PC-3 (cell line): ENCODE measurements around the gene FGD5. TPM values are rescaled to one million over a fixed set of nuclear protein-coding genes. Genes with fewer than 3 reads are reported as not detected.

ENCODE experiments used
- ATAC-seq: fragments of 200-7000 bp; cut with Tn5 transposase; 2 replicates; pipeline ENCODE4 v1.9.1; 2020; ENCODE audit warnings: mild to moderate bottlenecking, moderate library complexity
- BruUV-seq: library from RNA; stranded (reverse); fragments of 400-500 nt; replicated peaks from 2 replicates; lab custom pipeline; 2021; lab: Mats Ljungman, UMichigan
- CTCF ChIA-PET: fragments of 300-600 bp; sonication (Branson Sonifier 250); formaldehyde crosslinking; loops from one replicate; lab custom pipeline; 2022; ENCODE audit warnings: antibody characterized with exemption; lab: Charles Lee
- POLR2A ChIA-PET: fragments of 300-600 bp; sonication (Branson Sonifier 250); formaldehyde crosslinking; loops from one replicate; lab custom pipeline; 2022; ENCODE audit warnings: antibody characterized with exemption; ENCODE audit not compliant: unreplicated experiment; lab: Charles Lee
- DNase-seq: peaks from one replicate; pipeline ENCODE4 v3.0.0-alpha.2; 2015
- H2AFZ ChIP-seq: fragments of 300-600 bp; sonication (generic); 2 replicates; pipeline ENCODE4 v1.6.0; 2016; ENCODE audit warnings: antibody characterized with exemption, low read length
- H3F3A ChIP-seq: fragments of 300-600 bp; sonication (generic); one replicate; pipeline ENCODE4 v1.6.0; 2017; ENCODE audit warnings: antibody characterized with exemption, low read length, control low read depth, mild to moderate bottlenecking; ENCODE audit not compliant: unreplicated experiment
- H3K27ac ChIP-seq: fragments of 300-600 bp; sonication (generic); 2 replicates; pipeline ENCODE4 v1.5.1; 2016; ENCODE audit warnings: mild to moderate bottlenecking, low read length
- H3K27me3 ChIP-seq: fragments of 300-600 bp; sonication (generic); 2 replicates; pipeline ENCODE4 v1.6.1; 2016; ENCODE audit warnings: low read length, mixed read lengths
- H3K36me3 ChIP-seq: fragments of 300-600 bp; sonication (generic); 2 replicates; pipeline ENCODE4 v1.6.1; 2016; ENCODE audit warnings: low read depth, mixed run types, low read length, mixed read lengths
- H3K4me1 ChIP-seq: fragments of 300-600 bp; sonication (generic); 2 replicates; pipeline ENCODE4 v1.5.1; 2016; ENCODE audit warnings: low read length; ENCODE audit not compliant: insufficient read depth
- H3K4me2 ChIP-seq: fragments of 300-600 bp; sonication (generic); 2 replicates; pipeline ENCODE4 v1.6.0; 2016; ENCODE audit warnings: low read length
- H3K4me3 ChIP-seq: fragments of 300-600 bp; sonication (generic); 2 replicates; pipeline ENCODE4 v1.5.1; 2016; ENCODE audit warnings: mild to moderate bottlenecking, low read length, mixed read lengths
- H3K79me2 ChIP-seq: fragments of 300-600 bp; sonication (generic); 2 replicates; pipeline ENCODE4 v1.6.1; 2017; ENCODE audit warnings: low read length, mixed read lengths
- H3K9ac ChIP-seq: fragments of 300-600 bp; sonication (generic); 2 replicates; pipeline ENCODE4 v1.6.0; 2016; ENCODE audit warnings: mild to moderate bottlenecking, low read length
- H3K9me2 ChIP-seq: fragments of 300-600 bp; sonication (generic); replicated peaks from 2 replicates; pipeline ENCODE4 v1.6.1; 2016; ENCODE audit warnings: mixed run types, low read length, mixed read lengths
- H3K9me3 ChIP-seq: fragments of 300-600 bp; sonication (generic); 2 replicates; pipeline ENCODE4 v1.6.1; 2016; ENCODE audit warnings: low read length, mixed read lengths
- H4K20me1 ChIP-seq: fragments of 300-600 bp; sonication (generic); 2 replicates; pipeline ENCODE4 v1.6.1; 2016; ENCODE audit warnings: low read length, mixed read lengths
- EZH2 ChIP-seq: fragments of 300-600 bp; sonication (generic); IDR thresholded peaks from one replicate; pipeline ENCODE4 v1.6.1; 2017; ENCODE audit warnings: antibody characterized with exemption, mild to moderate bottlenecking, low read length; ENCODE audit not compliant: unreplicated experiment
- EZH2phosphoT487 ChIP-seq: fragments of 300-600 bp; sonication (generic); IDR thresholded peaks from 2 replicates; pipeline ENCODE4 v1.6.1; 2018; ENCODE audit warnings: mild to moderate bottlenecking, antibody characterized with exemption, low read length, borderline replicate concordance
- intact Hi-C: fragments of 100-400 bp; cut with micrococcal nuclease; formaldehyde crosslinking; loops from 2 replicates; pipeline ENCODE4 v1.9.0; 2023
- total RNA-seq: library from RNA; depleted of rRNA; stranded (reverse); fragments of >200 nt; gene quantifications from 2 replicates; pipeline ENCODE4 v1.2.3, GENCODE V29; 2014
- TF ChIP-seq, protein P1 (sequence below): fragments of 300-600 bp; sonication (generic); conservative IDR thresholded peaks from 2 replicates; pipeline ENCODE4 v1.5.1; 2017; ENCODE audit warnings: antibody characterized with exemption, low read depth, mild to moderate bottlenecking, low read length

Gene FGD5
- total RNA-seq, 1 experiment from 2014 or later: not detected

DNA sequence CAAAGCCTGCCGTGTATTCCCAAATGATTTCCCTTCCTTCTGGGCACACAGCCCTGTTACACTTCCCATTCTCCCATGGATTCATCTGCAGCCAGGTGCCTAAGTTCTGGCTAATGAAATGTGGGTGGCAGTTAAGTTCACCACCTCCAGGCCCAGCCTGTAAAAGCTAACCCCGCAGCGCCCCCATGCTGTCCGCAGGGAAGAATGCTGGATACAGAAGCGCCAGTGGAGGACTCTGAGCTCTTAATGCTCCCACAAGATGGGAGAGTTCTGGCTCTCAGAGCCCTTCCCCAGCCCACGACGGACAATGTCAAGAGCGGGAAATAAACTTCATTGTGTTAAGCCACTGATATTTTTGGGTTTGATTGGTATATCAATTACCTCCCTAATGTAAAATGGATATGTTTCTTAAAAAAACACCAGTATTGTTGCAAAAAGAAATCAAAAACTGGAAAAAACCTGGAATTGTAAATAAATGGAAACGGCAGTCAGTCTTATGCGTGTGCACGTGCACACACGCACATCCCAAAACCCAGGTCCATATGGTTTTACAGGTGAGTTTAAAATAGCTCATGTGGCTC, 37.7 kb upstream of the FGD5 start:
- Histone ChIP-seq H3K9me2 (no peaks in the 10 kb centered on the region), H4K20me1 (no peaks in the 10 kb centered on the region), H3K9ac (no peak overlapping the region), H3K4me2 (no peak overlapping the region; the same call in 1 of the 2 replicates), H3K4me3 (no peak overlapping the region), H3K4me1 (no peaks in the 10 kb centered on the region), H3K27ac (no peak overlapping the region), H3K9me3 (peaks cover 6% of the 10 kb centered on the region; the same call in 1 of the 2 replicates), H3K27me3 (no peaks in the 10 kb centered on the region), H2AFZ (no peak overlapping the region), H3K79me2 (no peaks in the 10 kb centered on the region), H3K36me3 (no peaks in the 10 kb centered on the region), H3F3A (no peaks in the 10 kb centered on the region)
- CTCF ChIA-PET: interaction anchor here (0.6 to 2.4 kb wide), 16 partner anchors 10 to 578 kb away, joined by 3 to 36 read pairs (median 4); partner anchors contain the start of gene CCDC174
- no TSS peak for BruUV-seq
- TF ChIP-seq, protein P1, sequence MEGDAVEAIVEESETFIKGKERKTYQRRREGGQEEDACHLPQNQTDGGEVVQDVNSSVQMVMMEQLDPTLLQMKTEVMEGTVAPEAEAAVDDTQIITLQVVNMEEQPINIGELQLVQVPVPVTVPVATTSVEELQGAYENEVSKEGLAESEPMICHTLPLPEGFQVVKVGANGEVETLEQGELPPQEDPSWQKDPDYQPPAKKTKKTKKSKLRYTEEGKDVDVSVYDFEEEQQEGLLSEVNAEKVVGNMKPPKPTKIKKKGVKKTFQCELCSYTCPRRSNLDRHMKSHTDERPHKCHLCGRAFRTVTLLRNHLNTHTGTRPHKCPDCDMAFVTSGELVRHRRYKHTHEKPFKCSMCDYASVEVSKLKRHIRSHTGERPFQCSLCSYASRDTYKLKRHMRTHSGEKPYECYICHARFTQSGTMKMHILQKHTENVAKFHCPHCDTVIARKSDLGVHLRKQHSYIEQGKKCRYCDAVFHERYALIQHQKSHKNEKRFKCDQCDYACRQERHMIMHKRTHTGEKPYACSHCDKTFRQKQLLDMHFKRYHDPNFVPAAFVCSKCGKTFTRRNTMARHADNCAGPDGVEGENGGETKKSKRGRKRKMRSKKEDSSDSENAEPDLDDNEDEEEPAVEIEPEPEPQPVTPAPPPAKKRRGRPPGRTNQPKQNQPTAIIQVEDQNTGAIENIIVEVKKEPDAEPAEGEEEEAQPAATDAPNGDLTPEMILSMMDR: peak; percentile 95
- TF ChIP-seq EZH2: no peak
- peak; percentile 99 for ATAC-seq
- intact Hi-C loops: loop anchor here (1.0 to 5.0 kb wide), 3 partner anchors 108 to 579 kb away; no protein-coding TSS in a partner anchor
- POLR2A ChIA-PET: no interaction called here
- DNase-seq: peak; percentile 74

DNA sequence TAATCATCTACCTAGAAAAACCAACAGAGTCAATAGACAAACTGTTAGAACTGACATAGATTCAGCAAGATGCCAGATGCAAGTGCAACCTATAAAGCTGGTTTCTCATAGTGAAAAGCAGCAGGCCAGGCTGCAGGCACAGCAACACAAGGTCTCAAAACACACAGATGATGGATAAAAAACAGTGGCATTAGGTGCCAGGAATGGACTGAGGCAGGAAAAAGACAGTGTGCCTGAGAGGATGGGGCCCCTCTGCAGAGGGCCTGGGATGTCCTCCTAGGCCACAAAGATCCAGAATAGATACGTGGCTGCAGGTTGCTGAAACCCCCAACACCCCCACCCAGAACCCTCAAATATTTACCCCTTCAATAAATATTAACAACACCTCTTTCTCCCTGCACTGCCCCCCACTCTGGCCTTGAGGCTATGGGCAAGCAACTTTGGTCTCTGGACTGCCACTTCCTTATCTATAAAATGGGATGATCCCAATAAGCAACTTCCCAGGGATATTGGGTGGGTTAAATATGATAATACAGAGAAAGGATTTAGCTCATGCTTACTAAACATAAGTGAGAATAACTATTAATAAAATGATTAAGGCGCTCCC, 35.2 kb upstream of the FGD5 start:
- POLR2A ChIA-PET: no interaction called here
- Histone ChIP-seq H3K27me3 (0 out of 2 replicates have a peak, but pooled peaks cover 10% of the 10 kb centered on the region), H4K20me1 (no peaks in the 10 kb centered on the region), H3F3A (no peaks in the 10 kb centered on the region), H3K27ac (no peak overlapping the region), H3K36me3 (no peaks in the 10 kb centered on the region), H3K9me3 (peaks cover 6% of the 10 kb centered on the region; the same call in 1 of the 2 replicates), H3K4me1 (no peaks in the 10 kb centered on the region), H3K9ac (no peak overlapping the region), H2AFZ (no peak overlapping the region), H3K79me2 (no peaks in the 10 kb centered on the region), H3K4me3 (no peak overlapping the region), H3K9me2 (no peaks in the 10 kb centered on the region), H3K4me2 (no peak overlapping the region)
- TF ChIP-seq EZH2: no peak
- TF ChIP-seq, protein P1: no peak
- no peak for TF ChIP-seq EZH2phosphoT487
- intact Hi-C loops: loop anchor here (5.0 kb wide), 1 partner anchor 581 kb away; no protein-coding TSS in a partner anchor
- CTCF ChIA-PET: no interaction called here
- DNase-seq (no peak), ATAC-seq (no peak)
- no TSS peak for BruUV-seq
